Fibroblast of mammary gland (primary cell): ENCODE measurements around the gene TP73.

Experiments used
- DNase-seq: peaks from one replicate; pipeline ENCODE4 v3.0.0-alpha.2; 2010; ENCODE audit warnings: low read depth
- H3K4me3 ChIP-seq: 2 replicates; pipeline ENCODE4 v1.5.1; 2011; ENCODE audit warnings: low read depth, mild to moderate bottlenecking, low read length, moderate library complexity; ENCODE audit not compliant: control insufficient read depth
- TF ChIP-seq, protein P1 (sequence below): conservative IDR thresholded peaks from 2 replicates; pipeline ENCODE4 v1.5.1; 2011; ENCODE audit warnings: low read depth, low read length, inconsistent platforms; ENCODE audit not compliant: control insufficient read depth, insufficient read depth

Gene TP73

GRCh38 chr1:3774276-3774945, 122.1 kb downstream of the TP73 start:
- TF ChIP-seq, protein P1, sequence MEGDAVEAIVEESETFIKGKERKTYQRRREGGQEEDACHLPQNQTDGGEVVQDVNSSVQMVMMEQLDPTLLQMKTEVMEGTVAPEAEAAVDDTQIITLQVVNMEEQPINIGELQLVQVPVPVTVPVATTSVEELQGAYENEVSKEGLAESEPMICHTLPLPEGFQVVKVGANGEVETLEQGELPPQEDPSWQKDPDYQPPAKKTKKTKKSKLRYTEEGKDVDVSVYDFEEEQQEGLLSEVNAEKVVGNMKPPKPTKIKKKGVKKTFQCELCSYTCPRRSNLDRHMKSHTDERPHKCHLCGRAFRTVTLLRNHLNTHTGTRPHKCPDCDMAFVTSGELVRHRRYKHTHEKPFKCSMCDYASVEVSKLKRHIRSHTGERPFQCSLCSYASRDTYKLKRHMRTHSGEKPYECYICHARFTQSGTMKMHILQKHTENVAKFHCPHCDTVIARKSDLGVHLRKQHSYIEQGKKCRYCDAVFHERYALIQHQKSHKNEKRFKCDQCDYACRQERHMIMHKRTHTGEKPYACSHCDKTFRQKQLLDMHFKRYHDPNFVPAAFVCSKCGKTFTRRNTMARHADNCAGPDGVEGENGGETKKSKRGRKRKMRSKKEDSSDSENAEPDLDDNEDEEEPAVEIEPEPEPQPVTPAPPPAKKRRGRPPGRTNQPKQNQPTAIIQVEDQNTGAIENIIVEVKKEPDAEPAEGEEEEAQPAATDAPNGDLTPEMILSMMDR, result no peak
- DNase-seq, result no peak
- no peak overlapping the region for H3K4me3 ChIP-seq

GRCh38 chr1:3774946-3775489, 122.7 kb downstream of the TP73 start:
- TF ChIP-seq, protein P1, result no peak
- no peak for DNase-seq
- H3K4me3 ChIP-seq, result no peak overlapping the region

- DNase-seq, result peak; percentile 55
- no peak overlapping the region for H3K4me3 ChIP-seq
- TF ChIP-seq, protein P1, result no peak
Measured at GRCh38 chr1:3775490-3776230, 123.3 kb downstream of the TP73 start.

GRCh38 chr1:3776231-3776961, 124.1 kb downstream of the TP73 start:
- no peak for DNase-seq
- TF ChIP-seq, protein P1, result no peak
- H3K4me3 ChIP-seq, result no peak overlapping the region

DNA sequence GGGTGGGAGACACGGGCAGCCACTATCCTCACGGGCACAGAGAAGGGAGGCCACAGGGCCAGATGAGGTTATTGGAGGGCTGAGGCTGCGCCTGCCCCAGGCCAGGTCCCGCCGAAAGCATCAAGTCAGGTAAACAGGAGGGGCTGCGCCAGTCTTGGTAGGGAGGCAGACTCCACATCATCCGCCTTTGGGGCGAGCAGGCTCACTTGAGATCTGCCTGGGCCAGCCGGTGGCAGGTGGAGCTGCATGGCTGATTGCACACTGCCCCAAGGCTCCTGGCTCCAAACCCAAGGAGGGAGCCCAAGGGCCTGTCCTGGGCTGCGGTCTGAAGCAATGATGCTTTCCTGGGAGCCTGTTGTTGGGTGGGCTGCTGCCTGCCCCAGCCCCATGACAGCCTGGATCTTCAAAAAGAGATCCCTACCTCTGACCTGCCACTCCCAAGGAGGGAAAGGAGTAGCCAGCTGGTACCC, 124.8 kb downstream of the TP73 start:
- no peak for DNase-seq
- TF ChIP-seq, protein P1, result no peak
- no peak overlapping the region for H3K4me3 ChIP-seq
